PC-9 (cell line): ENCODE data around the gene NOG. TPM values are rescaled to one million over a fixed set of nuclear protein-coding genes. Genes with fewer than 3 reads are reported as not detected.

ENCODE experiments used
- BruUV-seq: library from RNA; stranded (reverse); fragments of 400-500 nt; replicated peaks from 2 replicates; lab custom pipeline; 2021; lab: Mats Ljungman, UMichigan
- CTCF ChIA-PET: fragments of 300-600 bp; sonication (Branson Sonifier 250); formaldehyde crosslinking; loops from one replicate; lab custom pipeline; 2022; ENCODE audit warnings: antibody characterized with exemption; lab: Charles Lee
- POLR2A ChIA-PET: fragments of 300-600 bp; sonication (Branson Sonifier 250); formaldehyde crosslinking; loops from one replicate; lab custom pipeline; 2022; ENCODE audit warnings: antibody characterized with exemption; ENCODE audit not compliant: unreplicated experiment; lab: Charles Lee
- DNase-seq, 2 experiments: peaks; one replicate each; pipeline versions ENCODE4 v3.0.0 to v3.0.0-alpha.2; 2015 to 2022; ENCODE audit warnings: mixed read lengths in 1 of 2
- H2AFZ ChIP-seq: fragments of 200-600 bp; sonication (generic); 2 replicates; pipeline ENCODE4 v1.8.1; 2017; ENCODE audit warnings: antibody characterized with exemption
- H3F3A ChIP-seq: fragments of 200-600 bp; sonication (generic); 2 replicates; pipeline ENCODE4 v1.8.1; 2017; ENCODE audit warnings: antibody characterized with exemption, mild to moderate bottlenecking, low read depth; ENCODE audit not compliant: insufficient read depth
- H3K27ac ChIP-seq: fragments of 200-600 bp; sonication (generic); 2 replicates; pipeline ENCODE4 v1.6.1; 2016; ENCODE audit warnings: mixed run types
- H3K27me3 ChIP-seq: fragments of 200-600 bp; sonication (generic); 2 replicates; pipeline ENCODE4 v1.6.1; 2016; ENCODE audit warnings: low read depth, mixed run types; ENCODE audit not compliant: insufficient read depth
- H3K36me3 ChIP-seq: fragments of 200-600 bp; sonication (generic); 2 replicates; pipeline ENCODE4 v1.6.1; 2016; ENCODE audit warnings: low read depth, mixed run types
- H3K4me1 ChIP-seq: fragments of 200-600 bp; sonication (generic); replicated peaks from 2 replicates; pipeline ENCODE4 v1.6.1; 2016; ENCODE audit warnings: mixed run types; ENCODE audit not compliant: insufficient read depth
- H3K4me2 ChIP-seq: fragments of 200-600 bp; sonication (generic); 2 replicates; pipeline ENCODE4 v1.6.1; 2017; ENCODE audit warnings: mixed run types
- H3K4me3 ChIP-seq: fragments of 200-600 bp; sonication (generic); 2 replicates; pipeline ENCODE4 v1.6.1; 2016; ENCODE audit warnings: mixed run types
- H3K79me2 ChIP-seq: fragments of 200-600 bp; sonication (generic); 2 replicates; pipeline ENCODE4 v1.6.1; 2017; ENCODE audit warnings: low read depth, mixed run types
- H3K9me2 ChIP-seq: fragments of 200-600 bp; sonication (generic); 2 replicates; pipeline ENCODE4 v1.8.1; 2017; ENCODE audit warnings: mild to moderate bottlenecking; ENCODE audit not compliant: insufficient read depth
- H3K9me3 ChIP-seq: fragments of 200-600 bp; sonication (generic); 2 replicates; pipeline ENCODE4 v1.8.1; 2016; ENCODE audit warnings: low read depth; ENCODE audit not compliant: insufficient read depth
- H4K20me1 ChIP-seq: fragments of 200-600 bp; sonication (generic); 2 replicates; pipeline ENCODE4 v1.8.1; 2017; ENCODE audit not compliant: insufficient read depth
- EZH2 ChIP-seq: fragments of 200-600 bp; sonication (generic); IDR thresholded peaks from 2 replicates; pipeline ENCODE4 v1.8.0; 2017; ENCODE audit warnings: antibody characterized with exemption, low read depth
- intact Hi-C: fragments of 100-400 bp; cut with micrococcal nuclease; formaldehyde crosslinking; loops from one replicate; pipeline ENCODE4 v1.10.0; 2022; ENCODE audit not compliant: unreplicated experiment
- total RNA-seq: library from RNA; stranded (reverse); gene quantifications from 2 replicates; pipeline ENCODE4 v1.2.3, GENCODE V29; 2021
- TF ChIP-seq, protein P1 (sequence below): fragments of 200-600 bp; sonication (generic); conservative IDR thresholded peaks from 2 replicates; pipeline ENCODE4 v1.6.1; 2017; ENCODE audit warnings: mixed run types, antibody characterized with exemption, mild to moderate bottlenecking, moderate library complexity

The NOG gene
- total RNA-seq, 1 experiment from 2014 or later = 4.8 TPM

DNA sequence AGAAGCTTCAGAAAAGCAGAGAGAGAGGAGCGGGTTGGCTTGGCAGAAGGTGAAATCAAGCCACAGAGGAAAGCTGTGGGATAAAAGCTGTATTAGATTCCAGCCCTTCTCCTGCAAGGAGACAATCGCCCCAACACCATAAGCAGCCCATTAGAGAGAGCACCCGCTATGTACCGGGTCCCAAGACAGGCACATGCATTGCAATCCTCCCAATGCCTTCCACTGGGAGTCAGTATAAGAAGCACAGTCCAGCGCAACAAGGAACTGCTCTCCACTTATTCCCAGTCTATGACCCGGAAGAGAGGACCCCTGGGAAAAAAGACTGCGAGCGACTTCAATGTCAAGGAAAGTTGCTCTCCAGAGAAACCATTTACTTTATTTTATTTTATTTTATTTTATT, 43.8 kb downstream of the NOG start:
- BruUV-seq = no TSS peak
- ChIA-PET CTCF (interaction anchor here (1.1 kb wide), 1 partner anchor 42 kb away, joined by 4 read pairs; no protein-coding TSS in a partner anchor), POLR2A (no interaction called here)
- H3K79me2 ChIP-seq = no peaks in the 10 kb centered on the region
- H3K4me2 ChIP-seq = no peak overlapping the region
- H3K27ac ChIP-seq = no peak overlapping the region
- H3K27me3 ChIP-seq = no peaks in the 10 kb centered on the region
- H4K20me1 ChIP-seq = no peaks in the 10 kb centered on the region
- DNase-seq = no peak
- TF ChIP-seq EZH2 = no peak
- TF ChIP-seq, protein P1, sequence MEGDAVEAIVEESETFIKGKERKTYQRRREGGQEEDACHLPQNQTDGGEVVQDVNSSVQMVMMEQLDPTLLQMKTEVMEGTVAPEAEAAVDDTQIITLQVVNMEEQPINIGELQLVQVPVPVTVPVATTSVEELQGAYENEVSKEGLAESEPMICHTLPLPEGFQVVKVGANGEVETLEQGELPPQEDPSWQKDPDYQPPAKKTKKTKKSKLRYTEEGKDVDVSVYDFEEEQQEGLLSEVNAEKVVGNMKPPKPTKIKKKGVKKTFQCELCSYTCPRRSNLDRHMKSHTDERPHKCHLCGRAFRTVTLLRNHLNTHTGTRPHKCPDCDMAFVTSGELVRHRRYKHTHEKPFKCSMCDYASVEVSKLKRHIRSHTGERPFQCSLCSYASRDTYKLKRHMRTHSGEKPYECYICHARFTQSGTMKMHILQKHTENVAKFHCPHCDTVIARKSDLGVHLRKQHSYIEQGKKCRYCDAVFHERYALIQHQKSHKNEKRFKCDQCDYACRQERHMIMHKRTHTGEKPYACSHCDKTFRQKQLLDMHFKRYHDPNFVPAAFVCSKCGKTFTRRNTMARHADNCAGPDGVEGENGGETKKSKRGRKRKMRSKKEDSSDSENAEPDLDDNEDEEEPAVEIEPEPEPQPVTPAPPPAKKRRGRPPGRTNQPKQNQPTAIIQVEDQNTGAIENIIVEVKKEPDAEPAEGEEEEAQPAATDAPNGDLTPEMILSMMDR = no peak
- H3F3A ChIP-seq = peaks cover 17% of the 10 kb centered on the region; the same call in 1 of the 2 replicates
- H3K4me1 ChIP-seq = peaks cover 22% of the 10 kb centered on the region
- H3K4me3 ChIP-seq = no peak overlapping the region
- H3K36me3 ChIP-seq = no peaks in the 10 kb centered on the region
- H3K9me2 ChIP-seq = no peaks in the 10 kb centered on the region; the same call in 1 of the 2 replicates
- no peaks in the 10 kb centered on the region for H3K9me3 ChIP-seq
- intact Hi-C loops = no loop called here
- no peak overlapping the region for H2AFZ ChIP-seq

DNA sequence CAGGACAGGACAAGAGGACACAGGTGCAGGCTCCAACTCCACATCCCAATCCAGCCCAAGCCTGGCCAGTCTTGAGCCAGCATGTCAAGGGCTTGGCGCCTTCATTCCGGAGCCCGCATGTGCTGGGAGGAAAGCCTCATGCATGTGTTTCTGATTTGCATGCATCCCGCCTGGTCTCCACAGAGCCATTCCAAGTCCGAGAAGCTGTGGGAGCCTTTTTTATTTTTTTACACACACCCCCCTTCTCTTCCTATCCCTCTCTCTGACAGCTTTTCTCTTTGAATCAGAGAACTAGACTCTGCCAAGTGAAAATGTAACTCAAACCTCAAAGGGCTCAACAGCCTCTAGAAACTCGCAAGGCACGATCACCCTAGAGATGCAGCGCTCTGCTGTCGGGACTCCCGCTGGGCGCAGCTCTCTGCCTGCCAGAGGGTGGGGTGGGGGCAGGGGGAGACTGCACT, 45.1 kb downstream of the NOG start:
- Histone ChIP-seq H3F3A (peaks cover 17% of the 10 kb centered on the region; the same call in 1 of the 2 replicates), H3K27me3 (no peaks in the 10 kb centered on the region), H2AFZ (no peak overlapping the region), H3K36me3 (no peaks in the 10 kb centered on the region), H3K9me3 (no peaks in the 10 kb centered on the region), H3K4me2 (no peak overlapping the region), H4K20me1 (no peaks in the 10 kb centered on the region), H3K4me3 (no peak overlapping the region), H3K9me2 (no peaks in the 10 kb centered on the region; the same call in 1 of the 2 replicates), H3K79me2 (no peaks in the 10 kb centered on the region), H3K27ac (no peak overlapping the region), H3K4me1 (peaks cover 21% of the 10 kb centered on the region)
- DNase-seq = no peak
- intact Hi-C loops = no loop called here
- no peak for TF ChIP-seq EZH2
- TF ChIP-seq, protein P1 = no peak
- CTCF ChIA-PET = no interaction called here
- POLR2A ChIA-PET = no interaction called here
- BruUV-seq = no TSS peak

GRCh38 chr17:56639517-56639916, 46.0 kb downstream of the NOG start:
- no peak overlapping the region for H3K4me2 ChIP-seq
- H2AFZ ChIP-seq = no peak overlapping the region
- intact Hi-C loops = no loop called here
- H3K27me3 ChIP-seq = no peaks in the 10 kb centered on the region
- peaks cover 18% of the 10 kb centered on the region for H3K4me1 ChIP-seq
- no peaks in the 10 kb centered on the region for H3K36me3 ChIP-seq
- no peaks in the 10 kb centered on the region for H3K79me2 ChIP-seq
- no peaks in the 10 kb centered on the region for H4K20me1 ChIP-seq
- no peaks in the 10 kb centered on the region for H3K9me3 ChIP-seq
- no peaks in the 10 kb centered on the region; the same call in 1 of the 2 replicates for H3K9me2 ChIP-seq
- TF ChIP-seq, protein P1 = no peak
- TF ChIP-seq EZH2 = no peak
- ChIA-PET CTCF (no interaction called here), POLR2A (no interaction called here)
- H3K4me3 ChIP-seq = no peak overlapping the region
- peaks cover 13% of the 10 kb centered on the region; the same call in 1 of the 2 replicates for H3F3A ChIP-seq
- DNase-seq = no peak
- BruUV-seq = no TSS peak
- no peak overlapping the region for H3K27ac ChIP-seq
